ENCODE results near the gene FGF6.
A peak's percentile ranks its signal among the peaks of the same experiment; 100 is the strongest.

Gene FGF6

DNA sequence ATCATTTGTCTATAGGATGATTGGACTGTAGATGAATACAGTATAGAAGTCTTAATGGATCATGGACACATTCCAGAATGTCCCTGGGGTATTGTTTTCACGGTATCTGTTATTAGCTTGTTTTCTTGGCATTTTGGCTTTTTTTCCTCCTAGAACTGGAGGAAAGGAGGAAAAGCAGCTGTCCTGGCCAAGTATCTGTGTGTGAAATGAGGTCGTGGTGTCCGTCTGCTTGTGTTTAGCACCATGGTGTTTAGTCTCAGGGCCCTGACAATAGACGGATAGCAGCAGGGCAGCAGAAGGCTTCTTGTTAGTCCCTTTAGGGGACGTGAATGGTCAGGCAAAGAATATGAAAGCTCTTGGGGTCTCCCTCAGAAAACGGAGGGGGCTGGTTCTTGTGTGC lies 21.2 kb downstream of the FGF6 start:
- Histone ChIP-seq H3K4me1 (peaks cover 60% of the 10 kb centered on the region), H3K27me3 (no peaks in the 10 kb centered on the region), H3K9ac (no peak overlapping the region), H3K36me3 (no peaks in the 10 kb centered on the region), H3K9me3 (peaks cover 24% of the 10 kb centered on the region), H3K4me3 (no peak overlapping the region), H3K4me2 (no peak overlapping the region), H4K20me1 (no peaks in the 10 kb centered on the region), H3K27ac (peak overlapping the region; percentile 33; the same call in 1 of the 2 replicates)
- no peak for TF ChIP-seq Cebpa-rat (IDR thresholded peaks at IDR 0.05)

DNA sequence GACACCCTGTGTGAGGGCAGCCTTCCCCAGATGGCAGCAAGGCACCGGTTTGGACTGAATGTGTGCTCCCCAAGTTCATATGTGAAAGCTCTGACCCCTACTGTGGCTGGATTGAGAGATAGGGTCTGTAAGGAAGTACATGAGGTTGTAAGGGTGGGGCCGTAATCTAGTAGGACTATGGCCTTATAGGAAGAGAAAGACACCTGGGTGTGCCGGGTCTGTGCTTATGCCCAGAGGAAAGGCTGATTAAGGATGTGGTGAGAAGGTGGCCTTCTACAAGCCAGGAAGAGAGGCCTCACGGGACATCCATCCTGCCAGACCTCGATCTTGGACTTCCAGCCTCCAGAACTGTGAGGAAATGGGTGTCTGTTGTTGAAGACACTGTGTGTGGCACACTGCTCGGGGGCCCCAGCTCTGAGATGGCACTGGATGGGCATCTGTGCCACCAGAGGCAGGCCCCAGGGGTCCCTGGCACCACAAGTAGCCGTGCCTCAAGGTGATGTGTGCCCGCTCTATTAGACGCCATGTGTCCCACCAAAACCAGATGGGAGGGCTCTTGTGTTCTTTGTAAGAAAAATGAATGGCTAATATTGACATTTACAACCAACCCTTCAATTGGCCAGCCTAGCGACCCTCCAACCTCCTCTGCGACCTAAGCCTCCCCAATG lies 22.0 kb downstream of the FGF6 start:
- H3K27ac ChIP-seq = peak overlapping the region; percentile 60
- no peak overlapping the region for H3K4me3 ChIP-seq
- peaks cover 17% of the 10 kb centered on the region for H3K9me3 ChIP-seq
- H3K4me2 ChIP-seq = peak overlapping the region; percentile 61
- no peaks in the 10 kb centered on the region for H3K36me3 ChIP-seq
- H4K20me1 ChIP-seq = no peaks in the 10 kb centered on the region
- H3K4me1 ChIP-seq = peaks cover 60% of the 10 kb centered on the region
- H3K27me3 ChIP-seq = no peaks in the 10 kb centered on the region
- TF ChIP-seq Cebpa-rat (IDR thresholded peaks at IDR 0.05) = no peak
- H3K9ac ChIP-seq = no peak overlapping the region

DNA sequence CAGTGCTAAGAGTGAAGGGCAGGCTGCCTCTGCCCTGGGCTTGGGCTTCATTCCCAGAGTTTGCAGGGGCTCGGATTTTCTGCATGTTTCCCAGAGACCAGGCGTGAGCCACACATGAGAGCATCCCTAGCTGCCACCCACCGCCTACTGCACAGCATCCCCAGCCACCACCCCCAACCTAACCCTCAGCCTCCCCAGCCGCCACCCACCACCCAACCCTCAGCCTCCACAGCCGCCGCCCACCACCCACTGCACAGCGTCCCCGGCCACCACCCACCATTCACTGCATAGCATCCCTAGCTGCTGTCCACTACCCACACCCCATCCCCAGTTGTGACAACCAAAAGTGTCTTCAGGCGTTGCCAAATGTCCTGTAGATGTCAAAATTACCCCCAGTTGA lies 22.6 kb downstream of the FGF6 start:
- Histone ChIP-seq H4K20me1 (no peaks in the 10 kb centered on the region), H3K36me3 (no peaks in the 10 kb centered on the region), H3K9ac (no peak overlapping the region), H3K4me3 (no peak overlapping the region), H3K9me3 (peaks cover 10% of the 10 kb centered on the region), H3K4me1 (peaks cover 62% of the 10 kb centered on the region), H3K27me3 (no peaks in the 10 kb centered on the region), H3K27ac (peak overlapping the region; percentile 65), H3K4me2 (peak overlapping the region; percentile 61)
- no peak for TF ChIP-seq Cebpa-rat (IDR thresholded peaks at IDR 0.05)

DNA sequence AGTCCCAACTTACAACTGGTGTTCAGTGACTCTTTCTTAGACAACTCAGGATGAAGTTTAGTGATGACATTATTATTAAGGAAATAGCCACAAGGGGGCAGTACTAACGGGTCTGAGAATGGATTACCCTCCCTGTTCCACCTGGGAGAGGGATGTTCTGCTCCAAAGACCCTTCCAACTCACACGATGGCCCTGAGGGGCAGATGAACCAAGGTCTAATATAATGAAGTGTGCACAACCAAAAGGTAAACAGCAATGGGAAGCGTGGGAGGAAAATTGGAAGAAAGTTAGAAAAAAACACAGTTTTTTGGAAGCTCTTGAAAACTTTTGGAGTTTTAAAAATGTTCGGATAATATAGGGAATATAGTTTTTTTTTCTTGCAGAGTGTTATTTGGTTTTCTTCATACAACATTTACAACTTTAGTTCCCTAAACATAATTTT lies 24.0 kb downstream of the FGF6 start:
- Histone ChIP-seq H3K36me3 (no peaks in the 10 kb centered on the region), H3K9ac (no peak overlapping the region), H3K27ac (no peak overlapping the region), H3K4me2 (peak overlapping the region; percentile 1; the same call in 1 of the 2 replicates), H4K20me1 (no peaks in the 10 kb centered on the region), H3K4me3 (no peak overlapping the region), H3K4me1 (peaks cover 65% of the 10 kb centered on the region), H3K27me3 (no peaks in the 10 kb centered on the region), H3K9me3 (no peaks in the 10 kb centered on the region)
- TF ChIP-seq Cebpa-rat (IDR thresholded peaks at IDR 0.05) = no peak

DNA sequence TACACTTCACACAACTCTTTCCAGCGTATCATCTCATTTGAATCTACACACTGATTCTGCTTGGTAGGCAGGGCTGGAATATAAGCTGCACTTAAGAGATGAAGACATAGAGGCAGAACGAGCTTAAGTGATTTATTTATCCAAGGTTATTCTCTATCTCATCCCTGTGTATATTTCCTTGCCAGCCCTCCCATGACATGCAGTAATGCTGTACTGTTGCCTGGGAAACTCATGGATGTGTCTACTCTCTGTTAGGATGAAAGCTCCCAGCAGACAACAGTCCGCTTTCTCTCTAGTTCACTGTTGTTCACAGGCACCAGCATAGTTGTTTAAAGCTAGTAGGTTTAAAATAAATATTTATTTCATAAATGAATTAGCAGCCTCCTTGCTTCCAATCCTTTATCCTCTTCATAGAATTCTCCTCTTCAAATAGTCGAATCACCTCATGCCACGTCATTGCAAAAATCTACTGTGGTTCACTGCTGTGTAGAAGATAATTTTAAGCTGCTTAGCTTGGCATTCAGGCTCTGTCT lies 25.4 kb downstream of the FGF6 start:
- Histone ChIP-seq H3K4me1 (peaks cover 65% of the 10 kb centered on the region), H3K4me2 (no peak overlapping the region), H3K4me3 (no peak overlapping the region), H4K20me1 (no peaks in the 10 kb centered on the region), H3K27ac (no peak overlapping the region), H3K27me3 (no peaks in the 10 kb centered on the region), H3K36me3 (no peaks in the 10 kb centered on the region), H3K9me3 (no peaks in the 10 kb centered on the region), H3K9ac (no peak overlapping the region)
- TF ChIP-seq Cebpa-rat (IDR thresholded peaks at IDR 0.05) = no peak

DNA sequence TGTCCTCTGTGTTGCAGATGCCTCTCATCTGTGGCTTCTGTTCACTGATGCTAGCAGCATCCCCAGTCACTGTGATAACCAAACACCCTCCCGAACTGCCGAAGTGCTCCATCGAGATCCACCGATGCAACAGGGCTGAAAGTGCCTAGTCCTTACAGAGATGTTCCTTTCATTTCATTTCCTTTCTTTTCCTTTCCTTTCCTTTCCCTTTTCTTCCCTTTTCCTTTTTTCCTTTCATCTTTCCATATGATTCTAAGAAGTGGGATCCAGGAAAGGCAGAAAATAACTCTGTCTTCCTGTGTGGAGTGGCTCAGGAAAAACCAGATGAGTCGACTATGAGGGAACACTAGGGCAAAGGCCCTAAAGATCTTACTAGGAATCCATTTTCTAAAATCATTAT lies 26.7 kb downstream of the FGF6 start:
- Histone ChIP-seq H3K9ac (no peak overlapping the region), H3K4me1 (peaks cover 61% of the 10 kb centered on the region), H3K27me3 (no peaks in the 10 kb centered on the region), H3K27ac (no peak overlapping the region), H3K4me3 (no peak overlapping the region), H4K20me1 (no peaks in the 10 kb centered on the region), H3K36me3 (no peaks in the 10 kb centered on the region), H3K4me2 (no peak overlapping the region), H3K9me3 (no peaks in the 10 kb centered on the region)
- TF ChIP-seq Cebpa-rat (IDR thresholded peaks at IDR 0.05) = no peak

DNA sequence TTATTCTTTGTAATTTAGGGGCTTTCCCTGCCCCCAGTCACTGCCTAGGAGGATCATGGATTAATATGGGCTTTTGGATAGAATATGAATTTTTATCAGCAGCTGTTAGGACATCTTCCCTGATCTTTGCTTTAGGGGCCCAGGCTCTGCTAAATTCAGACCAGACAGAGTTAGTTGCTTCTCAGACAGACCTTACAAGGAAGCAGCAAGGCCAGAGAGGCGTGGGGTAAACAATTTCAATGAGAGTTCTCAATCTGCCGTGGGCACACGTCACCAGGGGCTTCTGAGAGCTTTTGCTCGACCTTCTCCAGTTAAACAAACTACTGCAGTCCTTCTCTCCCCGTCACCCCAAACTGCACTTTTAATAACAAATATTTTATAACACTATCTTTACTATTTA lies 27.7 kb downstream of the FGF6 start:
- H3K9me3 ChIP-seq = no peaks in the 10 kb centered on the region
- no peak for TF ChIP-seq Cebpa-rat (IDR thresholded peaks at IDR 0.05)
- H4K20me1 ChIP-seq = no peaks in the 10 kb centered on the region
- peak overlapping the region; percentile 43; the same call in 1 of the 2 replicates for H3K27ac ChIP-seq
- peaks cover 52% of the 10 kb centered on the region for H3K4me1 ChIP-seq
- peak overlapping the region; percentile 30; the same call in 1 of the 2 replicates for H3K9ac ChIP-seq
- H3K27me3 ChIP-seq = no peaks in the 10 kb centered on the region
- H3K4me3 ChIP-seq = no peak overlapping the region
- H3K36me3 ChIP-seq = no peaks in the 10 kb centered on the region
- H3K4me2 ChIP-seq = peak overlapping the region; percentile 65

DNA sequence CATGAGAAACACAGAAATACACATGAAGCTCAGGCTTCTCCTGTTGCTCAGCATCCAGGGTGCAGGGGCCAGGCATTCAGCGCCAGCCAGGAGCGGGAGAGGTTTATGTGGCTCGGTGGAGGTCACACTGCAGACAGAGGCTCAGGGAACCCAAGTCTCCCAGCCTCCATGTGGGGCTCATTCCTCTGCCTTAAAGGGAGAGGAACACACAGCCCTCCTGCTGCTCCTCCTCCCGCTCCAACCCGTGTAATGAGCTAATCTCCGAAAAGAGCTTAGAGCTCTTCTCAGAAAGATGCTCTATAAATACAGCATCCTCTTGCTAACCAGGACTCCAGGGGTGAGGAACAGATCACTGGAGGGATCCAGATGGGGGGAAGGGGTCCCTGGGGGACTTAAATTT lies 28.2 kb downstream of the FGF6 start:
- H3K27ac ChIP-seq = peak overlapping the region; percentile 43; the same call in 1 of the 2 replicates
- no peaks in the 10 kb centered on the region for H3K9me3 ChIP-seq
- no peak for TF ChIP-seq Cebpa-rat (IDR thresholded peaks at IDR 0.05)
- no peak overlapping the region for H3K4me3 ChIP-seq
- H3K9ac ChIP-seq = peak overlapping the region; percentile 30; the same call in 1 of the 2 replicates
- H3K4me2 ChIP-seq = peak overlapping the region; percentile 65
- H3K36me3 ChIP-seq = no peaks in the 10 kb centered on the region
- peaks cover 47% of the 10 kb centered on the region for H3K4me1 ChIP-seq
- H3K27me3 ChIP-seq = no peaks in the 10 kb centered on the region
- H4K20me1 ChIP-seq = no peaks in the 10 kb centered on the region

DNA sequence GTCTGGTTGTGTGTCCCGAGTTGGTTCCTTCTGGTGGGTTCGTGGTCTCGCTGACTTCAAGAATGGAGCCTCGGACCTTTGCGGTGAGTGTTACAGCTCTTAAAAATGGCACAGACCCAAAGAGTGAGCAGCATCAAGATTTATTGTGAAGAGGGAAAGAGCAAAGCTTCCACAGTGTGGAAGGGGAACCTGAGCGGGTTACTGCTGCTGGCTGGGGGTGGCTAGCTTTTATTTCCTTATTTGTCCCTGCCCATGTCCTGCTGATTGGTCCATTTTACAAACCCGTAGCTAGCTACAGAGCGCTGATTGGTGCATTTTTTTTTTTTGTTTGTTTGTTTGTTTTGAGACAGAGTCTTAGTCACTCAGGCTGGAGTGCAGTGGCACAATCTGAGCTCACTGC lies 29.3 kb downstream of the FGF6 start:
- Histone ChIP-seq H3K36me3 (no peaks in the 10 kb centered on the region), H4K20me1 (no peaks in the 10 kb centered on the region), H3K27me3 (no peaks in the 10 kb centered on the region), H3K27ac (no peak overlapping the region), H3K4me3 (no peak overlapping the region), H3K4me2 (no peak overlapping the region), H3K9me3 (no peaks in the 10 kb centered on the region), H3K9ac (no peak overlapping the region), H3K4me1 (peaks cover 35% of the 10 kb centered on the region)
- no peak for TF ChIP-seq Cebpa-rat (IDR thresholded peaks at IDR 0.05)

DNA sequence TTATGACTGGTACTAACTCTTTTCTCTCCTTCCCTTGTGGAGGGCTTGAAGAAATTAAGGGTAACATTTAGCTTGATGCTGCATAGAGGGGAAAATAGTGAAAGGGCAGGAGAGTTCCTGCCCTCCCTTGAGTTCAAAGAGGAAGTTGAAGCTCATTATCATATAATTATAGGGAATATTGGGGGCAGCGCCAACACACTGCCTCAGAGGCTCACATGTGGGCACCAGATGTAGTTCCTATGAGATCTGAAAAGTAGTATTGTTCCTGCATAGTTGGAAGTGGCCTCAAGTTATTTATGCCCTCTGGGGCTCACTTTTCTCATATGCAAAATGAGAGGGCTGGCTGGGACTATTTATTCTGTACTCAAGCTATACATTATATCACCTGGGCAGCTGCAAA lies 33.1 kb downstream of the FGF6 start:
- Histone ChIP-seq H3K9ac (no peak overlapping the region), H3K4me2 (no peak overlapping the region), H3K36me3 (no peaks in the 10 kb centered on the region), H3K4me3 (no peak overlapping the region), H3K9me3 (no peaks in the 10 kb centered on the region), H4K20me1 (no peaks in the 10 kb centered on the region), H3K27ac (no peak overlapping the region), H3K4me1 (peaks cover 28% of the 10 kb centered on the region), H3K27me3 (no peaks in the 10 kb centered on the region)
- TF ChIP-seq Cebpa-rat (IDR thresholded peaks at IDR 0.05) = no peak
